ENCODE data around the gene PCP4. TPM values are rescaled to one million over a fixed set of nuclear protein-coding genes. Genes with fewer than 3 reads are reported as not detected.

The PCP4 gene
- total RNA-seq, 4 donors from 2014 or later = 67.9 to 318 (median 238) TPM

GRCh38 chr21:39946199-39946598, 79.0 kb downstream of the PCP4 start:
- Histone ChIP-seq H3K9me3 (no peaks in the 10 kb centered on the region), H3K4me1 (no peaks in the 10 kb centered on the region), H3K27me3 (no peaks in the 10 kb centered on the region), H3K4me3 (replicated peaks in 1 of 3) (no peak overlapping the region), H3K27ac (no peak overlapping the region), H3K36me3 (no peaks in the 10 kb centered on the region)
- 79 to 89% methylated on average over 2 of the region's 2 CpGs for WGBS, 2 donors
- DNase-seq = no peak
- intact Hi-C loops (cut with DNase I) = no loop called here
- no peak for TF ChIP-seq POLR2A (IDR thresholded peaks at IDR 0.05)
- TF ChIP-seq, protein P1, sequence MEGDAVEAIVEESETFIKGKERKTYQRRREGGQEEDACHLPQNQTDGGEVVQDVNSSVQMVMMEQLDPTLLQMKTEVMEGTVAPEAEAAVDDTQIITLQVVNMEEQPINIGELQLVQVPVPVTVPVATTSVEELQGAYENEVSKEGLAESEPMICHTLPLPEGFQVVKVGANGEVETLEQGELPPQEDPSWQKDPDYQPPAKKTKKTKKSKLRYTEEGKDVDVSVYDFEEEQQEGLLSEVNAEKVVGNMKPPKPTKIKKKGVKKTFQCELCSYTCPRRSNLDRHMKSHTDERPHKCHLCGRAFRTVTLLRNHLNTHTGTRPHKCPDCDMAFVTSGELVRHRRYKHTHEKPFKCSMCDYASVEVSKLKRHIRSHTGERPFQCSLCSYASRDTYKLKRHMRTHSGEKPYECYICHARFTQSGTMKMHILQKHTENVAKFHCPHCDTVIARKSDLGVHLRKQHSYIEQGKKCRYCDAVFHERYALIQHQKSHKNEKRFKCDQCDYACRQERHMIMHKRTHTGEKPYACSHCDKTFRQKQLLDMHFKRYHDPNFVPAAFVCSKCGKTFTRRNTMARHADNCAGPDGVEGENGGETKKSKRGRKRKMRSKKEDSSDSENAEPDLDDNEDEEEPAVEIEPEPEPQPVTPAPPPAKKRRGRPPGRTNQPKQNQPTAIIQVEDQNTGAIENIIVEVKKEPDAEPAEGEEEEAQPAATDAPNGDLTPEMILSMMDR (IDR thresholded peaks at IDR 0.05) = no peak

DNA sequence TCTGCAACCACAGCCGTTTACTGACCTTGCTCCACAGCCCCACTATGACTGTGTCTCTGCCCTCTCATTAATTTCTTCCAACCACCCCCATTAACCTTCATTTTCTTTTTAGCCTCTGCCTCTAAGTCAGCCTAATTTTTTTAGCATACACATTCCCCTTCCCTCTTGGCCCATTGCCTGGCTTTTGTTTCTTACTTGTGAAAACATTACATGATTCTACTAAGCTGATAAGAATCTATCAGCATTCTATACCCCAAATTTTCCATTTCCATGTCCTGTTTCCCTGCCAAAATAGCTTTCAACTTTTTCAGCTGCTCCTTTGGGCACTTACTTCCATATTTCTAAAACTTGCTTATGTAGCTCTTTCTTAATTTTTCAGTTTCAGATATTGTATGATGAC, 79.8 kb downstream of the PCP4 start:
- H3K4me3 ChIP-seq (replicated peaks in 1 of 3) = no peak overlapping the region
- intact Hi-C loops (cut with DNase I) = no loop called here
- H3K9me3 ChIP-seq = no peaks in the 10 kb centered on the region
- no peaks in the 10 kb centered on the region for H3K36me3 ChIP-seq
- H3K27ac ChIP-seq = no peak overlapping the region
- H3K4me1 ChIP-seq = no peaks in the 10 kb centered on the region
- 57 to 68% methylated on average over 1 of the region's 1 CpG for WGBS, 2 donors
- no peak for DNase-seq
- no peak for TF ChIP-seq POLR2A (IDR thresholded peaks at IDR 0.05)
- TF ChIP-seq, protein P1 (IDR thresholded peaks at IDR 0.05) = no peak
- H3K27me3 ChIP-seq = no peaks in the 10 kb centered on the region

GRCh38 chr21:39951183-39952101, 84.2 kb downstream of the PCP4 start:
- DNase-seq = no peak
- Histone ChIP-seq H3K9me3 (no peaks in the 10 kb centered on the region), H3K36me3 (no peaks in the 10 kb centered on the region), H3K4me3 (replicated peaks in 1 of 3) (no peak overlapping the region), H3K4me1 (no peaks in the 10 kb centered on the region), H3K27ac (no peak overlapping the region), H3K27me3 (no peaks in the 10 kb centered on the region)
- TF ChIP-seq, protein P1 (IDR thresholded peaks at IDR 0.05) = no peak
- intact Hi-C loops (cut with DNase I) = no loop called here
- 84% methylated on average over 18 of the region's 18 CpGs for WGBS, 2 donors

DNA sequence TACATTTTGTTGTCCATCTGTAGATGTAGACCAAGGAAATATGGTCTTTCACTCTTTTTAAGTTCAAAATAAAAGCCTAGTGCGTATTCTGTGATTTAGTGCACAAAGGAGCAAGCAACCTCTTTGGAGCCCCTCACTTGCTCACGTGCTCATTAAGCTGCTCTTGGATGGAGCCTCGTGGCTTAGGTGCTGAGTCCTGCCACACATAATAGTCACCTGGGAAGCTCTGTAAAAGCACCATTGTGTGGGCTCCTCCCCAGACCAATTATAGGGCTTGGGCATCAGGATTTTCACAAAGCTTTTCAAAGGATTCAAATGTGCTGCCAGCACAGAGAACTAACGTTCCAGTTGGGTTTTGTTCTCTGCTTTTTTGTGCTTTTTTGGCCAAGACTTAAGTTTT, 85.0 kb downstream of the PCP4 start:
- WGBS, 2 donors = 74 to 76% methylated on average over 4 of the region's 4 CpGs
- no peaks in the 10 kb centered on the region for H3K4me1 ChIP-seq
- intact Hi-C loops (cut with DNase I) = no loop called here
- no peak for DNase-seq
- TF ChIP-seq, protein P1 (IDR thresholded peaks at IDR 0.05) = no peak
- no peak for TF ChIP-seq POLR2A (IDR thresholded peaks at IDR 0.05)
- no peaks in the 10 kb centered on the region for H3K36me3 ChIP-seq
- H3K9me3 ChIP-seq = no peaks in the 10 kb centered on the region
- H3K4me3 ChIP-seq (replicated peaks in 1 of 3) = no peak overlapping the region
- no peak overlapping the region for H3K27ac ChIP-seq
- no peaks in the 10 kb centered on the region for H3K27me3 ChIP-seq

GRCh38 chr21:39954570-39954969, 87.3 kb downstream of the PCP4 start:
- TF ChIP-seq POLR2A (IDR thresholded peaks at IDR 0.05) = no peak
- TF ChIP-seq, protein P1 (IDR thresholded peaks at IDR 0.05) = no peak
- no peaks in the 10 kb centered on the region for H3K4me1 ChIP-seq
- WGBS, 2 donors = 77 to 81% methylated on average over 10 of the region's 10 CpGs
- no peaks in the 10 kb centered on the region for H3K27me3 ChIP-seq
- H3K27ac ChIP-seq = no peak overlapping the region
- no peaks in the 10 kb centered on the region for H3K9me3 ChIP-seq
- intact Hi-C loops (cut with DNase I) = no loop called here
- H3K36me3 ChIP-seq = no peaks in the 10 kb centered on the region
- no peak for DNase-seq
- no peak overlapping the region for H3K4me3 ChIP-seq (replicated peaks in 1 of 3)

Data from thyroid gland (tissue), 4 donors.